GM12878 (cell line): ENCODE measurements around the gene SUPT3H. TPM values are rescaled to one million over a fixed set of nuclear protein-coding genes. Genes with fewer than 3 reads are reported as not detected.

Experiments
- ATAC-seq: fragments of 200-7000 bp; cut with Tn5 transposase; 3 replicates; pipeline ENCODE4 v1.9.1; 2020; ENCODE audit warnings: mild to moderate bottlenecking, moderate library complexity
- BruUV-seq: library from RNA; stranded (reverse); fragments of 400-500 nt; replicated peaks from 2 replicates; lab custom pipeline; 2021; lab: Mats Ljungman, UMichigan
- CTCF ChIA-PET: fragments of 300-600 bp; sonication (Branson Sonifier 250); formaldehyde crosslinking; extraction: SDS; loops from one replicate; lab custom pipeline; 2021; ENCODE audit warnings: inconsistent platforms; lab: Yijun Ruan, JAX
- POLR2A ChIA-PET: fragments of 350-600 bp; formaldehyde crosslinking; extraction: SDS; loops from one replicate; lab custom pipeline; 2021; ENCODE audit warnings: inconsistent platforms; lab: Charles Lee
- RAD21 ChIA-PET: fragments of 300-600 bp; sonication (Branson Sonifier 250); formaldehyde crosslinking; loops from one replicate; lab custom pipeline; 2023; ENCODE audit warnings: antibody characterized with exemption; ENCODE audit not compliant: unreplicated experiment; lab: Charles Lee
- SMC1A ChIA-PET: fragments of 300-600 bp; sonication (Branson Sonifier 250); formaldehyde crosslinking; loops from one replicate; lab custom pipeline; 2023; ENCODE audit not compliant: unreplicated experiment, uncharacterized antibody; lab: Charles Lee
- DNase-seq: peaks from one replicate; pipeline ENCODE4 v3.0.0-alpha.2; 2011; ENCODE audit warnings: low read depth, low spot score
- FAIRE-seq: peaks from 3 replicates; lab custom pipeline; 2011; peaks lifted over from hg19 to GRCh38; lab: Jason Lieb, UNC
- H2AFZ ChIP-seq: 2 replicates; pipeline ENCODE4 v1.6.0; 2011; ENCODE audit warnings: low read depth, low read length, control low read depth; ENCODE audit not compliant: control insufficient read depth
- H3K27ac ChIP-seq: 2 replicates; pipeline ENCODE4 v1.5.1; 2011; ENCODE audit warnings: control low read depth; ENCODE audit not compliant: control insufficient read depth, insufficient read depth
- H3K27me3 ChIP-seq, 2 experiments: replicated peaks in 1 of 2; 2 replicates each; pipeline versions ENCODE4 v1.6.0 to v1.6.1; 2011; ENCODE audit warnings: low read length in 1 of 2; ENCODE audit not compliant: control insufficient read depth in 2 of 2, insufficient read depth in 2 of 2
- H3K36me3 ChIP-seq, 2 experiments: 2 replicates each; pipeline ENCODE4 v1.5.1; 2011; ENCODE audit warnings: low read length in 1 of 2; ENCODE audit not compliant: control insufficient read depth in 2 of 2, insufficient read depth in 2 of 2
- H3K4me1 ChIP-seq: 2 replicates; pipeline ENCODE4 v1.6.1; 2011; ENCODE audit warnings: mild to moderate bottlenecking, low read length, moderate library complexity, mixed read lengths; ENCODE audit not compliant: control insufficient read depth, insufficient read depth
- H3K4me2 ChIP-seq: 2 replicates; pipeline ENCODE4 v1.6.0; 2011; ENCODE audit warnings: control low read depth; ENCODE audit not compliant: control insufficient read depth, insufficient read depth
- H3K4me3 ChIP-seq: fragments of 200-600 bp; sonication (generic); 2 replicates; pipeline ENCODE4 v1.5.1; 2016
- H3K79me2 ChIP-seq: 2 replicates; pipeline ENCODE4 v1.6.0; 2011; ENCODE audit warnings: low read length; ENCODE audit not compliant: control insufficient read depth, insufficient read depth
- H3K9ac ChIP-seq: 2 replicates; pipeline ENCODE4 v1.8.0; 2011; ENCODE audit warnings: low read length, control low read depth, mixed read lengths; ENCODE audit not compliant: control insufficient read depth, insufficient read depth
- H3K9me3 ChIP-seq: replicated peaks from 3 replicates; pipeline ENCODE4 v1.5.1; 2011; ENCODE audit warnings: mild to moderate bottlenecking, low read length; ENCODE audit not compliant: control insufficient read depth, insufficient read depth
- H4K20me1 ChIP-seq: 2 replicates; pipeline ENCODE4 v1.6.0; 2011; ENCODE audit not compliant: control insufficient read depth, insufficient read depth
- CBX3 ChIP-seq: fragments of 200-600 bp; sonication (generic); IDR thresholded peaks from 2 replicates; pipeline ENCODE4 v1.6.1; 2016; ENCODE audit warnings: low read depth, borderline replicate concordance
- CBX5 ChIP-seq: sonication (generic); IDR thresholded peaks from 2 replicates; pipeline ENCODE4 v1.6.1; 2016; ENCODE audit warnings: low read depth, moderate library complexity, mild to moderate bottlenecking, inconsistent platforms
- FOXK2 ChIP-seq: fragments of 450-650 bp; IDR thresholded peaks from 2 replicates; pipeline ENCODE4 v1.6.1; 2017; ENCODE audit warnings: mild to moderate bottlenecking, moderate library complexity
- KDM1A ChIP-seq: fragments of 200-600 bp; sonication (generic); IDR thresholded peaks from 2 replicates; pipeline ENCODE4 v1.6.1; 2016; ENCODE audit warnings: borderline replicate concordance
- MEF2A ChIP-seq: IDR thresholded peaks from 2 replicates; pipeline ENCODE4 v1.6.1; 2011; ENCODE audit warnings: low read depth, mild to moderate bottlenecking, low read length, moderate library complexity; ENCODE audit not compliant: insufficient read depth
- NBN ChIP-seq: fragments of 450-650 bp; IDR thresholded peaks from 2 replicates; pipeline ENCODE4 v1.6.1; 2016
- NFYA ChIP-seq: IDR thresholded peaks from 2 replicates; pipeline ENCODE4 v1.6.1; 2011; ENCODE audit warnings: low read depth, mild to moderate bottlenecking, low read length, improper control_type of control experiment, borderline replicate concordance
- PML ChIP-seq: IDR thresholded peaks from 2 replicates; pipeline ENCODE4 v1.6.1; 2012; ENCODE audit warnings: low read length, inconsistent platforms
- POLR2A ChIP-seq: IDR thresholded peaks from 2 replicates; pipeline ENCODE4 v1.6.1; 2011; ENCODE audit warnings: low read depth, mild to moderate bottlenecking, low read length
- POLR2AphosphoS2 ChIP-seq: IDR thresholded peaks from 2 replicates; pipeline ENCODE4 v1.6.1; 2011; ENCODE audit warnings: low read depth, mild to moderate bottlenecking, low read length, improper control_type of control experiment, moderate library complexity
- POU2F2 ChIP-seq: IDR thresholded peaks from 3 replicates; pipeline ENCODE4 v1.6.1; 2011; ENCODE audit warnings: low read depth, mild to moderate bottlenecking, low read length, borderline replicate concordance
- RB1 ChIP-seq: fragments of 450-650 bp; formaldehyde crosslinking; IDR thresholded peaks from 2 replicates; pipeline ENCODE4 v1.6.1; 2017; ENCODE audit warnings: mild to moderate bottlenecking, borderline replicate concordance
- SREBF1 ChIP-seq: IDR thresholded peaks from 2 replicates; pipeline ENCODE4 v1.6.1; 2012; ENCODE audit warnings: mild to moderate bottlenecking, low read length
- ZBTB40 ChIP-seq: fragments of 450-650 bp; IDR thresholded peaks from 2 replicates; pipeline ENCODE4 v1.6.1; 2016; ENCODE audit warnings: mild to moderate bottlenecking, moderate library complexity, borderline replicate concordance
- ZNF217 ChIP-seq: fragments of 450-650 bp; IDR thresholded peaks from 2 replicates; pipeline ENCODE4 v1.6.1; 2017; ENCODE audit warnings: antibody characterized with exemption, mild to moderate bottlenecking
- ZNF274 ChIP-seq: IDR thresholded peaks from one replicate; pipeline ENCODE4 v1.8.0; 2011; ENCODE audit not compliant: insufficient read length, insufficient read depth
- ZZZ3 ChIP-seq: IDR thresholded peaks from 2 replicates; pipeline ENCODE4 v1.6.1; 2011; ENCODE audit warnings: low read depth; ENCODE audit not compliant: control insufficient read depth, insufficient read length
- WGBS: methylation state at CpG from one replicate; pipeline ENCODE4 v1.1.6; 2016; ENCODE audit warnings: low lambda C conversion rate; ENCODE audit not compliant: insufficient replicate concordance, insufficient coverage; ENCODE audit errors: missing lambda C conversion rate; 5-methylcytosine and 5-hydroxymethylcytosine counted together
- in situ Hi-C: fragments of 300-500 bp; cut with MboI; formaldehyde crosslinking; loops from 9 replicates; pipeline ENCODE4 v1.14.3; 2018; ENCODE audit warnings: mixed read lengths
- intact Hi-C: fragments of 100-400 bp; cut with micrococcal nuclease; formaldehyde crosslinking; loops from one replicate; pipeline ENCODE4 v1.14.2; 2022; ENCODE audit not compliant: unreplicated experiment
- polyA plus RNA-seq, 11 experiments: library from polyadenylated mRNA; depleted of rRNA in 4 of 11; unstranded in 6 of 11; stranded (reverse) in 5 of 11; fragments of >200 nt; fragmentation: Nextera tagmentation in 4 of 11; fragmentation: Illumina TruSeq in 1 of 11; extraction: Ambion mirVana in 4 of 11; extraction: Trizol in 1 of 11; gene quantifications; 1 replicate in 1 of 11; 2 replicates in 10 of 11; pipeline versions ENCODE4 v1.2.1 to v1.2.3, GENCODE V29; 2011 to 2016; ENCODE audit warnings: inconsistent platforms in 2 of 11, missing spikeins in 2 of 11, low read depth in 1 of 11
- total RNA-seq, 4 experiments: library from RNA; depleted of rRNA in 3 of 4; stranded (reverse); fragments of >200 nt in 3 of 4; fragmentation: Illumina TruSeq in 1 of 4; extraction: Trizol in 1 of 4; gene quantifications; 2 replicates each; pipeline versions ENCODE4 v1.2.1 to v1.2.3, GENCODE V29; 2013 to 2021
- TF ChIP-seq, protein P1 (sequence below): IDR thresholded peaks from 2 replicates; pipeline ENCODE4 v1.6.1; 2011; ENCODE audit warnings: borderline replicate concordance, low read depth, mild to moderate bottlenecking, moderate library complexity, mixed read lengths, low read length; ENCODE audit not compliant: insufficient read depth; ENCODE audit errors: extremely low read length

SUPT3H gene
- total and polyA plus RNA-seq, 10 of the 15 experiments (the other 5 are each of a cell fraction or from before 2014, with no cell fraction given) = 0.51 to 3.7 (median 2.0) TPM

- H3K4me2 ChIP-seq = no peak overlapping the region
- SMC1A ChIA-PET = interaction anchor here (0.9 kb wide), 1 partner anchor 10 kb away, joined by 3 read pairs; no protein-coding TSS in a partner anchor
- H3K4me1 ChIP-seq = no peaks in the 10 kb centered on the region
- no peak for TF ChIP-seq KDM1A
- TF ChIP-seq PML = no peak
- TF ChIP-seq ZNF217 = no peak
- no peak for TF ChIP-seq ZNF274
- TF ChIP-seq POLR2A = no peak
- no peak for TF ChIP-seq NFYA
- no peak for TF ChIP-seq CBX5
- TF ChIP-seq MEF2A = no peak
- TF ChIP-seq SREBF1 = no peak
- TF ChIP-seq ZZZ3 = no peak
- no peak for TF ChIP-seq POU2F2
- TF ChIP-seq CBX3 = no peak
- no peak for TF ChIP-seq RB1
- no peak for TF ChIP-seq NBN
- TF ChIP-seq ZBTB40 = no peak
- no peak for TF ChIP-seq FOXK2
- TF ChIP-seq POLR2AphosphoS2 = no peak
- TF ChIP-seq, protein P1, sequence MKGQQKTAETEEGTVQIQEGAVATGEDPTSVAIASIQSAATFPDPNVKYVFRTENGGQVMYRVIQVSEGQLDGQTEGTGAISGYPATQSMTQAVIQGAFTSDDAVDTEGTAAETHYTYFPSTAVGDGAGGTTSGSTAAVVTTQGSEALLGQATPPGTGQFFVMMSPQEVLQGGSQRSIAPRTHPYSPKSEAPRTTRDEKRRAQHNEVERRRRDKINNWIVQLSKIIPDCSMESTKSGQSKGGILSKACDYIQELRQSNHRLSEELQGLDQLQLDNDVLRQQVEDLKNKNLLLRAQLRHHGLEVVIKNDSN = no peak
- H3K79me2 ChIP-seq = no peaks in the 10 kb centered on the region
- WGBS = 2% methylated on average over 3 of the region's 3 CpGs
- no peaks in the 10 kb centered on the region for H3K9me3 ChIP-seq
- no TSS peak for BruUV-seq
- no peaks in the 10 kb centered on the region for H3K27me3 ChIP-seq
- ATAC-seq (no peak), FAIRE-seq (no peak), DNase-seq (no peak)
- no peaks in the 10 kb centered on the region for H4K20me1 ChIP-seq
- intact Hi-C loops (no loop called here), in situ Hi-C loops (no loop called here)
- H3K4me3 ChIP-seq = no peak overlapping the region
- CTCF ChIA-PET = interaction anchor here (1.5 kb wide), 1 partner anchor 13 kb away, joined by 7 read pairs; no protein-coding TSS in a partner anchor
- no peak overlapping the region for H2AFZ ChIP-seq
- RAD21 ChIA-PET = interaction anchor here (0.5 kb wide), 1 partner anchor 36 kb away, joined by 3 read pairs; no protein-coding TSS in a partner anchor
- POLR2A ChIA-PET = no interaction called here
- no peak overlapping the region for H3K9ac ChIP-seq
- no peaks in the 10 kb centered on the region for H3K36me3 ChIP-seq
- H3K27ac ChIP-seq = no peak overlapping the region
Observed at GRCh38 chr6:45260696-45261095, 117.0 kb downstream of the SUPT3H start.
